Skeletal muscle tissue (tissue), 4 donors: ENCODE measurements around the gene TSPOAP1. TPM values are rescaled to one million over a fixed set of nuclear protein-coding genes. Genes with fewer than 3 reads are reported as not detected.

ENCODE experiments used
- H3K27ac ChIP-seq: one replicate; pipeline ENCODE4 v1.7.0; 2013; ENCODE audit warnings: mild to moderate bottlenecking, low read depth, low read length, inconsistent platforms
- H3K27me3 ChIP-seq, 3 donors: one replicate each; pipeline ENCODE4 v1.7.0; 2013; ENCODE audit warnings: low read length in 3 of 3; ENCODE audit not compliant: control insufficient read depth in 3 of 3, insufficient read depth in 3 of 3
- H3K36me3 ChIP-seq, 3 donors: one replicate each; pipeline ENCODE4 v1.7.0; 2013; ENCODE audit warnings: low read length in 3 of 3; ENCODE audit not compliant: control insufficient read depth in 3 of 3, insufficient read depth in 3 of 3
- H3K4me1 ChIP-seq, 3 donors: one replicate each; pipeline ENCODE4 v1.7.0; 2013; ENCODE audit warnings: low read length in 3 of 3, mild to moderate bottlenecking in 3 of 3; ENCODE audit not compliant: control insufficient read depth in 3 of 3, insufficient read depth in 3 of 3
- H3K4me3 ChIP-seq, 3 donors: one replicate each; pipeline ENCODE4 v1.7.0; 2013; ENCODE audit warnings: low read length in 3 of 3
- H3K9ac ChIP-seq, 3 donors: one replicate each; pipeline ENCODE4 v1.7.0; 2013; ENCODE audit warnings: low read length in 3 of 3, mild to moderate bottlenecking in 3 of 3, moderate library complexity in 2 of 3, low read depth in 1 of 3
- H3K9me3 ChIP-seq, 3 donors: one replicate each; pipeline ENCODE4 v1.7.0; 2013; ENCODE audit warnings: low read length in 3 of 3; ENCODE audit not compliant: control insufficient read depth in 3 of 3
- total RNA-seq: library from RNA; depleted of rRNA; stranded (reverse); fragments of >200 nt; gene quantifications from one replicate; pipeline ENCODE4 v1.2.3, GENCODE V29; 2014
- donor health status: Osteomylitis.

TSPOAP1 gene
- total RNA-seq, 1 donor from 2014 or later, result 1.0 TPM

GRCh38 chr17:58316260-58316960 is 12.2 kb downstream of the TSPOAP1 start:
- H3K27me3 ChIP-seq, result no peaks in the 10 kb centered on the region
- no peak overlapping the region for H3K9ac ChIP-seq
- H3K27ac ChIP-seq, result no peak overlapping the region
- no peaks in the 10 kb centered on the region for H3K4me1 ChIP-seq
- peaks cover 0 to 6% (median 1%) of the 10 kb centered on the region in 3 donors for H3K36me3 ChIP-seq
- no peaks in the 10 kb centered on the region for H3K9me3 ChIP-seq
- H3K4me3 ChIP-seq, result no peak overlapping the region

DNA sequence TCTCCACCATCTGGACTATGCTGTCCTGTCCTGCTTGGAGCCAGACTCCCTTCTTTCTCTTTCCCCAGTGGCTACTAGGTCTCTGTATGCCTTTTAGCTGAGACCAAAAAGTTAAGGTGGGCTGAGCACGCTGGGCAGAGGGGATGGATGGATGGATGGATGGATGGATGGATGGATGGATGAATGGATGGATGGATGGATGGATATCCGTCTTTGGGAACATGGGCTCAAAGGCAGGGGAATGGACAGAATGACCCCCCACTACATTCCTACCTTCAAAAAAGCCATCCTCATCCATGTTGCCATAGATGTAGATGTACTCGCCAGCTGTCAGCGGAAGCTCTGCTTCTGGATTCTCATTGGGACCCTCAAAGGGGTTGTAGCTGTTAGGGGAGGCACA is 12.8 kb downstream of the TSPOAP1 start:
- Histone ChIP-seq H3K27ac (no peak overlapping the region), H3K27me3 (no peaks in the 10 kb centered on the region), H3K9ac (no peak overlapping the region), H3K36me3 (peaks cover 0 to 6% (median 1%) of the 10 kb centered on the region in 3 donors), H3K4me1 (no peaks in the 10 kb centered on the region), H3K4me3 (no peak overlapping the region), H3K9me3 (no peaks in the 10 kb centered on the region)

- Histone ChIP-seq H3K27me3 (no peaks in the 10 kb centered on the region), H3K9me3 (no peaks in the 10 kb centered on the region), H3K4me1 (no peaks in the 10 kb centered on the region), H3K4me3 (no peak overlapping the region), H3K9ac (no peak overlapping the region), H3K36me3 (peaks cover 0 to 6% (median 1%) of the 10 kb centered on the region in 3 donors), H3K27ac (no peak overlapping the region)
These were observed 13.3 kb downstream of the TSPOAP1 start for GRCh38 chr17:58315281-58315711.

- no peak overlapping the region for H3K9ac ChIP-seq
- H3K27ac ChIP-seq, result no peak overlapping the region
- H3K4me3 ChIP-seq, result no peak overlapping the region
- no peaks in the 10 kb centered on the region for H3K4me1 ChIP-seq
- no peaks in the 10 kb centered on the region for H3K9me3 ChIP-seq
- peaks cover 0 to 6% (median 1%) of the 10 kb centered on the region in 3 donors for H3K36me3 ChIP-seq
- H3K27me3 ChIP-seq, result no peaks in the 10 kb centered on the region
These were observed 13.9 kb downstream of the TSPOAP1 start for GRCh38 chr17:58314706-58315015.

- no peak overlapping the region for H3K9ac ChIP-seq
- H3K9me3 ChIP-seq, result no peaks in the 10 kb centered on the region
- no peak overlapping the region for H3K4me3 ChIP-seq
- H3K27me3 ChIP-seq, result no peaks in the 10 kb centered on the region
- no peak overlapping the region for H3K27ac ChIP-seq
- H3K36me3 ChIP-seq, result peaks cover 0 to 6% (median 1%) of the 10 kb centered on the region in 3 donors
- H3K4me1 ChIP-seq, result no peaks in the 10 kb centered on the region
These were observed 14.5 kb downstream of the TSPOAP1 start for GRCh38 chr17:58313815-58314705.

DNA sequence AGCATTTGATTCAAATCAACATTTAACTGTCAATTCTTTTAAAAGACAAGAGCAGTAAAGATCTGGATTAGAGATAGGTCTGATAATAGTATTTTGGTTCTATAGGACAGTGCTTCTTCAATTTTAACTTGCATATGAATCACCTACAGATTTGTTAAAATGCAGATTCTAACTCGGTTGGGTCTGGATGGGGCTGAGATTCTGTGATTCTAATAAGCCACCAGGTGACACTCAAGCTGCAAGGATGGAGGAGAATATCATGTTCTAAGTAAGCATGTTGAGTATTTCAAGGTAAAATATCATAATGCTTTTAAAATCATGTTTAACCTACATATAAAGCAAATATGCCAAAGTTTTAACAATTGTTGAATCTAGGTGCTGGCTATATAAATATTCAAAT is 15.8 kb downstream of the TSPOAP1 start:
- Histone ChIP-seq H3K36me3 (peaks cover 0 to 6% (median 1%) of the 10 kb centered on the region in 3 donors), H3K27me3 (no peaks in the 10 kb centered on the region), H3K27ac (no peak overlapping the region)

DNA sequence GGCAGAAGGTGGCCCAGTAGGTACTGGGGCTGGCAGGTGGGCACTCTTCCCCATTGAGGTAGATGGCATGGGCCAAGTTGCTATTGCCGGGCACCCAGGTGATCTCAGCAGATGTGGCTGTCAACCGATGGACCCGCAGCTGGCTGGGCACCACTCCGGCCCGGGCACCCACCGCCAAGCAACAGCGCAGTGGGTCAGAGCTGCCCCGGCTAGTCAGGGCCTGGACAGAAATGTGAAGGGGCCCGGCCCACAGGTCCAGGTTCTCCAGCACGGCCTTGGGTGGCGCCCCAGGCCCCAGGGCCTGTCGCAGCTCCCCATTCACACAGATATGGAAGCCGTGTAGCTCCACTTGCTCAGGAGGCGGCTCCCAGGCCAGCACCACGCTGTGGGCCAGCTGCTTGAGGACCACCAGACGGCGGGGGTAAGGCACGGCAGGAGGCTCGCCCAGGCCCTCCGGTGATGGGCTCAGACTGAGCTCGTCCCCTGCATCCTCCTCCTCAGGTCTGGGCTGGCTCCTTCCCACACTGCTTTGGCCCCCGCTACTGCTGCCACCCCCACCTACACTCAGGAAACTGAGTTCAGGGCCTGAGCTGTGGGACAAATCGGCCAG is 16.5 kb downstream of the TSPOAP1 start:
- H3K9ac ChIP-seq, result no peak overlapping the region
- H3K4me1 ChIP-seq, result no peaks in the 10 kb centered on the region
- no peaks in the 10 kb centered on the region for H3K27me3 ChIP-seq
- H3K9me3 ChIP-seq, result no peaks in the 10 kb centered on the region
- H3K4me3 ChIP-seq, result no peak overlapping the region
- no peak overlapping the region for H3K27ac ChIP-seq
- peaks cover 0 to 10% (median 1%) of the 10 kb centered on the region in 3 donors for H3K36me3 ChIP-seq

More for the DNA sequence above, 15.8 kb downstream of the TSPOAP1 start:
- Histone ChIP-seq H3K4me3 (no peak overlapping the region), H3K9me3 (no peaks in the 10 kb centered on the region), H3K4me1 (no peaks in the 10 kb centered on the region), H3K9ac (no peak overlapping the region)

DNA sequence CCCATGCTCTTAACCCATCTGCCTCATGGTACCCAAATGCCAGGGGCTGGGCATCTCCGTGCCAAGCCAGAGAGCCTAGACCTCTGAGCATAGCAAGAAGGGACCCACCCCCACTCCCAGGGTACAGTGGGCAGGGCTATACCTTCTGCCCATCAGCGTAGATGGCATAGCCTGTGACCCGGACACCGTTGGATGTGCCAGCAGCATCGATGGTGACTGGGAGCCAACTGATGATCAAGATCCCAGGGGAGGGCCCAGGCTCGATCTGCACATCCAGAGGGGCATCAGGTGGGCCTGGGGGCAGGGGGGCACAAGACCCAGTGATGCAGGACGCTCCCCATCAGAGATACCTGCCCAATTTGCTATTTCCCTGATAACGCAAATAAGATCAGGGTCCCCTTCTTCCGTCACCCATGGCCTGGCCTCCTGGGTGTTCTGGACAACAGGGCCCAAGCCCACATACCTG is 17.1 kb downstream of the TSPOAP1 start:
- H3K27me3 ChIP-seq, result no peaks in the 10 kb centered on the region
- H3K4me3 ChIP-seq, result no peak overlapping the region
- H3K36me3 ChIP-seq, result peaks cover 0 to 12% (median 1%) of the 10 kb centered on the region in 3 donors

DNA sequence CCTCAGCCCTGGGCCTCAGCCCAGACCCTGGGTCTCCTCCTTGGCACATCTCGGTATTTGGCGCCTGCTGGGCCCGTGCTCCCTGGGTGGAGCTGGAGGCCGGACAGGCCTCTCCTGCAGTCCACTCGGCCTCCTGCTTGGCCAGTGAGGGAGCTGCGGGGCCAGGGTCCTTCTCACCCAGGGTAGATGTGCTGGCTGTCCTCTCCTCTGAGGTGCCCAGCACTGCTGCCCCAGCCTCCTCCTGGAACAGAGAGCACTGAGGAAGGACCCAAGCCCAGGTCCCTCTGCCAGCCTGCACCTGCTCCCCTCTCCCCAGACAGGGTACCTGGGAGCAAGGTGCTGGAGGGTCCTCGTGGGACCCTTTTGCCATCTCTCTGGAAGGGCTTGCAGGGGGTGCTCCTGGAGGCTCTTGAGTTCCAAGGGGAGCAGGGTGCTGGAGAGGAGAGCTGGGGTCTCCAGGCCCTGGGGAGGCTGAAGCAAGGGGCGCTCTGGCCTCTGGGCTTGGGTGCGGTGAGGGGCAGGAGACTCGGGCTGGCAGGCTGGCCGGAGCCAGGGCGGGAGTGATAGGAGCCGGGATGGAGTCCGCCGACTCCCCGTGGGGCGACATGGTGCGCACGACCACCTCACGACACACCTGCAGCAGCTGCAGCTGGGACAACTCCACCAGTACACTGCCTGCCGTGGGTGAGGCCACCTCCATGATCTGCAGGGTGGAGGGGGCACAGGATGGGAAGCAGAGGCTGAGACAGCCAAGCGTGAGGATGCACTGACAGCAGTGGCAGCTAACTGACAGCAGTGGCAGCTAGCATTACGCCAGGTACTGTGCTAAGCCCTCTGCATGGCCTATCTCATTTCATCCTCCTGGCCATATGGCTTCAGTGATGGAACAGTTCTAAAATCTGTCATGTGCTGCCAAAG is 17.8 kb downstream of the TSPOAP1 start:
- Histone ChIP-seq H3K27ac (no peak overlapping the region), H3K9me3 (no peaks in the 10 kb centered on the region), H3K27me3 (no peaks in the 10 kb centered on the region), H3K4me1 (no peaks in the 10 kb centered on the region), H3K4me3 (no peak overlapping the region), H3K9ac (no peak overlapping the region), H3K36me3 (peaks cover 0 to 9% (median 0%) of the 10 kb centered on the region in 3 donors)

More for the DNA sequence above, 17.1 kb downstream of the TSPOAP1 start:
- Histone ChIP-seq H3K4me1 (no peaks in the 10 kb centered on the region), H3K9ac (no peak overlapping the region), H3K9me3 (no peaks in the 10 kb centered on the region), H3K27ac (no peak overlapping the region)
